Neural cell (in vitro differentiated cells): ENCODE measurements around the gene LEP. TPM values are rescaled to one million over a fixed set of nuclear protein-coding genes. Genes with fewer than 3 reads are reported as not detected.

Source experiments
- H2AFZ ChIP-seq: fragments of 200-600, 300-800 bp; sonication (generic), shearing (Covaris generic); 2 replicates; pipeline ENCODE4 v1.6.0; 2014; ENCODE audit warnings: low read depth, mild to moderate bottlenecking, antibody characterized with exemption, low read length, moderate library complexity
- H3F3A ChIP-seq: fragments of 200-600 bp; shearing (Covaris generic); 2 replicates; pipeline ENCODE4 v1.6.1; 2016; ENCODE audit warnings: mild to moderate bottlenecking, moderate library complexity, mixed read lengths, antibody characterized with exemption, low read length; ENCODE audit not compliant: insufficient read depth, poor library complexity, severe bottlenecking
- H3K27ac ChIP-seq: fragments of 200-600, 300-800 bp; sonication (generic), shearing (Covaris generic); 2 replicates; pipeline ENCODE4 v1.5.1; 2014; ENCODE audit warnings: mild to moderate bottlenecking, low read length, moderate library complexity
- H3K27me3 ChIP-seq: fragments of 300-800, 200-600 bp; sonication (generic), shearing (Covaris generic); 2 replicates; pipeline ENCODE4 v1.6.0; 2014; ENCODE audit warnings: mild to moderate bottlenecking, low read depth, low read length, moderate library complexity; ENCODE audit not compliant: insufficient read depth
- H3K36me3 ChIP-seq: fragments of 300-800, 200-600 bp; sonication (generic), shearing (Covaris generic); 2 replicates; pipeline ENCODE4 v1.5.1; 2014; ENCODE audit warnings: mild to moderate bottlenecking, antibody characterized with exemption, low read length, moderate library complexity; ENCODE audit not compliant: insufficient read depth
- H3K4me2 ChIP-seq: fragments of 300-800, 200-600 bp; sonication (generic), shearing (Covaris generic); 2 replicates; pipeline ENCODE4 v1.6.0; 2014; ENCODE audit warnings: mild to moderate bottlenecking, low read length
- H3K4me3 ChIP-seq: fragments of 300-800, 200-600 bp; sonication (generic), shearing (Covaris generic); 2 replicates; pipeline ENCODE4 v1.5.1; 2014; ENCODE audit warnings: mild to moderate bottlenecking, low read length, moderate library complexity
- H3K79me2 ChIP-seq: fragments of 200-600 bp; shearing (Covaris generic); replicated peaks from 2 replicates; pipeline ENCODE4 v1.6.0; 2014; ENCODE audit warnings: mild to moderate bottlenecking, low read length, moderate library complexity; ENCODE audit not compliant: insufficient read depth
- H3K9ac ChIP-seq: fragments of 300-800, 200-600 bp; sonication (generic), shearing (Covaris generic); 2 replicates; pipeline ENCODE4 v1.6.1; 2016; ENCODE audit warnings: mild to moderate bottlenecking, low read length, mixed read lengths
- H3K9me2 ChIP-seq: fragments of 200-600 bp; shearing (Covaris generic); 2 replicates; pipeline ENCODE4 v1.6.1; 2016; ENCODE audit warnings: mild to moderate bottlenecking, low read length, mixed read lengths; ENCODE audit not compliant: insufficient read depth
- H3K9me3 ChIP-seq: fragments of 200-600, 300-800 bp; sonication (generic), shearing (Covaris generic); 2 replicates; pipeline ENCODE4 v1.6.1; 2016; ENCODE audit warnings: mild to moderate bottlenecking, mixed run types, low read length, moderate library complexity, mixed read lengths
- H4K20me1 ChIP-seq: fragments of 200-600 bp; shearing (Covaris generic); 2 replicates; pipeline ENCODE4 v1.6.1; 2016; ENCODE audit warnings: mild to moderate bottlenecking, mixed run types; ENCODE audit not compliant: insufficient read depth
- CTCF ChIP-seq: fragments of 450-650 bp; IDR thresholded peaks from 2 replicates; pipeline ENCODE4 v1.5.1; 2014; ENCODE audit warnings: antibody characterized with exemption, mild to moderate bottlenecking, moderate library complexity; ENCODE audit not compliant: poor library complexity, severe bottlenecking
- EP300 ChIP-seq: fragments of 450-650 bp; conservative IDR thresholded peaks from 2 replicates; pipeline ENCODE4 v1.6.1; 2014; ENCODE audit warnings: antibody characterized with exemption, mild to moderate bottlenecking, moderate library complexity; ENCODE audit not compliant: poor library complexity, severe bottlenecking
- EZH2 ChIP-seq: fragments of 200-600, 300-800 bp; shearing (Covaris generic), sonication (generic); IDR thresholded peaks from 2 replicates; pipeline ENCODE4 v1.6.1; 2014; ENCODE audit warnings: antibody characterized with exemption, low read length, borderline replicate concordance, mild to moderate bottlenecking; ENCODE audit not compliant: insufficient read depth, poor library complexity, severe bottlenecking
- MXI1 ChIP-seq: fragments of 450-650 bp; conservative IDR thresholded peaks from 2 replicates; pipeline ENCODE4 v1.6.1; 2014; ENCODE audit warnings: antibody characterized with exemption, mild to moderate bottlenecking; ENCODE audit not compliant: poor library complexity, severe bottlenecking
- POLR2AphosphoS5 ChIP-seq: IDR thresholded peaks from 2 replicates; pipeline ENCODE4 v1.6.1; 2012
- RAD21 ChIP-seq: fragments of 450-650 bp; conservative IDR thresholded peaks from 2 replicates; pipeline ENCODE4 v1.6.1; 2014; ENCODE audit warnings: antibody characterized with exemption, mild to moderate bottlenecking, moderate library complexity
- REST ChIP-seq: IDR thresholded peaks from 2 replicates; pipeline ENCODE4 v1.6.1; 2012; ENCODE audit warnings: borderline replicate concordance
- SMC3 ChIP-seq: fragments of 450-650 bp; conservative IDR thresholded peaks from 2 replicates; pipeline ENCODE4 v1.6.1; 2014; ENCODE audit warnings: antibody characterized with exemption, mild to moderate bottlenecking, moderate library complexity; ENCODE audit not compliant: poor library complexity
- TAF1 ChIP-seq: IDR thresholded peaks from 2 replicates; pipeline ENCODE4 v1.6.1; 2012; ENCODE audit warnings: low read depth
- polyA plus RNA-seq: library from polyadenylated mRNA; depleted of rRNA; stranded (reverse); fragments of >200 nt; gene quantifications from 2 replicates; pipeline ENCODE4 v1.2.3, GENCODE V29; 2014

LEP gene
- polyA plus RNA-seq, 1 donor from 2014 or later = not detected

GRCh38 chr7:128302139-128302538 is 61.1 kb downstream of the LEP start:
- H3K79me2 ChIP-seq = no peaks in the 10 kb centered on the region
- H3K36me3 ChIP-seq = no peaks in the 10 kb centered on the region
- H3K27me3 ChIP-seq = no peaks in the 10 kb centered on the region
- TF ChIP-seq MXI1 (no peak), EZH2 (no peak), SMC3 (no peak), CTCF (no peak), TAF1 (no peak), REST (no peak), EP300 (no peak), RAD21 (no peak), POLR2AphosphoS5 (no peak)
- no peaks in the 10 kb centered on the region for H3K9me2 ChIP-seq
- no peaks in the 10 kb centered on the region for H3F3A ChIP-seq
- H3K9ac ChIP-seq = no peak overlapping the region
- H3K27ac ChIP-seq = no peak overlapping the region
- no peaks in the 10 kb centered on the region for H4K20me1 ChIP-seq
- no peak overlapping the region for H3K4me3 ChIP-seq
- no peaks in the 10 kb centered on the region for H3K9me3 ChIP-seq
- H2AFZ ChIP-seq = no peak overlapping the region
- no peak overlapping the region for H3K4me2 ChIP-seq

GRCh38 chr7:128303133-128303532 is 62.1 kb downstream of the LEP start:
- H3K4me2 ChIP-seq = no peak overlapping the region
- no peaks in the 10 kb centered on the region for H3F3A ChIP-seq
- H3K4me3 ChIP-seq = no peak overlapping the region
- no peaks in the 10 kb centered on the region for H4K20me1 ChIP-seq
- H3K27ac ChIP-seq = no peak overlapping the region
- H3K9me2 ChIP-seq = no peaks in the 10 kb centered on the region
- no peaks in the 10 kb centered on the region for H3K79me2 ChIP-seq
- no peak for TF ChIP-seq SMC3
- TF ChIP-seq EP300 = no peak
- no peak for TF ChIP-seq REST
- no peak for TF ChIP-seq CTCF
- TF ChIP-seq MXI1 = no peak
- TF ChIP-seq RAD21 = no peak
- no peak for TF ChIP-seq POLR2AphosphoS5
- TF ChIP-seq TAF1 = no peak
- no peak for TF ChIP-seq EZH2
- no peaks in the 10 kb centered on the region for H3K36me3 ChIP-seq
- H3K27me3 ChIP-seq = no peaks in the 10 kb centered on the region
- no peak overlapping the region for H2AFZ ChIP-seq
- H3K9me3 ChIP-seq = no peaks in the 10 kb centered on the region
- no peak overlapping the region for H3K9ac ChIP-seq
